Stimulated activated CD4-positive, alpha-beta T cell treated with anti-CD3 and anti-CD28 coated beads, TNF-alpha, amount 100 ng/mL, for 4 hours (primary cell): Measurements from ENCODE around the gene GPANK1.

Source experiments
- DNase-seq, 3 experiments: peaks; one replicate each; pipeline ENCODE4 v3.0.0-alpha.2; 2020; ENCODE audit warnings: low read depth in 3 of 3

Gene GPANK1

GRCh38 chr6:31619805-31620585 lies 44.8 kb downstream of the GPANK1 start:
- DNase-seq, result peak; percentile 84 to 96 (median 90)

DNA sequence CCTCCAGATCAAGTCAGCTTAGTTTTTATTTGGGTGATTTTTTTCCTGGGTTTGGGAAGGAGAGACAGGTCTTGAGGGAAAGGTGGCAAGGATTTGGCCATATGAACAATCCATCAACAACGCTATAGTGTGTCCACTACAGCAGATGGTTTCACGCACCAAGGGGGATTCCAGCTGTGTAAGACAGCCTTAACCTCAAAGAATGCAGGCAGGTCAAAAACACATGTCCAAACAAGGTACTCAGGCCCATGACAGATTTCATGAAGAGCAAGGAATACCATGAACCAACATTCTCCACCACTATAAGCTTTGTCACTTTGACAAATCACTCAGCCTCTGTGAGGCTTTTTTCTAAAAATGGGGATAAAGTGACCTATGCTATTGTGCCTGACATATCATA lies 47.8 kb downstream of the GPANK1 start:
- no peak for DNase-seq

DNA sequence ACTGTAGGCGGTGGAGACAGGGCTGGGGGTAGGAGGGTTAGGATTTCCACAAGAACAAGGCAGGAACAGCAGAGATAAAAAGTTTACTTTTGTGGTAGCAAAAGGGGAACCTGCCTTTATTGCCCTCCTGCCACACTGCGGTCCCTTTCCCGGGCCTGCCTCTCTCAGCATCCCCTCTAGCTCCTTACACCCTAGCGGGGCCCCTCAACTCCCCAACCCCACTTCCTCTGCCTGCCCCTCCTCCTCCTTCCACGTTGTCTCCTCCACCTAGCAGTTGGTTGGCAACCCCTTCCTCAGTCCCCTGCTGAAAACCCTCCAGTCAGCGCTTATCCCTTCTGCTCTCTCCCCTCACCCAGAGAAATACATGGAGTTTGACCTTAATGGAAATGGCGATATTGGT lies 49.0 kb downstream of the GPANK1 start:
- DNase-seq, result no peak

DNA sequence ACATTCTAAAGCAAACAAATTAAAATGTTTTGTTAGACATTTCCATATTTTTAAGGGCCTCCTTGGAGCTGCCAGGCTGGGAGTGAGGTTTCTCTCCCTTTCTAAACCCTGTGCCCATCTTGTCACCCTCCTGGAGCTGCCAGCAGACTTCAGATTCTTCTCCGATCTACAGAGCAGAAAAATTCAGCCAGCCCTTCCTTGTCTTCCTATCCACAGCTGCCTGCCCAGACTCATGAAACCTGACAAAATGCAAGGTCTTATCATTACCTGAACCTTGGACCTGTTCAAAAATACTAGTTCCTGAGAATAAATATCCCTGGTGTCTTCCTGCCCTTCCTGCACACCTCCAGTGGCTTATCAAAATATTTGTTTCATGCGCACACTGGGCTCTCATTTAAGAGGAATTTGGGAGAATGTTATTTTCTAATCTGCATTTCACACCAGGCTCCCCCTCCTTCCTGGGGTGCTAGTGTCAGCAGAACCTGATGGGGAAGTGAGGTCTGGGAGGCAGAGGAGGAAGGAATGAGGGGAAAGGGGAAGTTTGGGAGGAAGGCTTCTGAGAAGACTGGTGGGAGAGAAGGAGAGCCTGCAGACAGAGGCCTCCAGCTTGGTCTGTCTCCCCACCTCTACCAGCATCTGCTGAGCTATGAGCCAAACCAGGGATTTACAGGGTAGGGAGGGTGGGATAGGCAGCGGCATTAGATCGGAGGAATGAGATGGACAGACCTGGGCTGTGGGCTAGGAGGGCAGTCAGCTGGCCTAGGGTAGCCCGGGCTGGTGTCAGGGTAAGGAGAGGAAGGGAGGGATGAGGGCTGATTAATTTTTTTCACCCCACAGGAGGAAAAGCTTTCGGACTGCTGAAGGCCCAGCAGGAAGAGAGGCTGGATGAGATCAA lies 49.9 kb downstream of the GPANK1 start, which contains the start of gene AIF1:
Gene AIF1, plus strand, starts transcription at position 551 of the 895 bp plus-strand sequence. Its CDS starts 96 bp downstream, at position 647.
- DNase-seq, result no peak

DNA sequence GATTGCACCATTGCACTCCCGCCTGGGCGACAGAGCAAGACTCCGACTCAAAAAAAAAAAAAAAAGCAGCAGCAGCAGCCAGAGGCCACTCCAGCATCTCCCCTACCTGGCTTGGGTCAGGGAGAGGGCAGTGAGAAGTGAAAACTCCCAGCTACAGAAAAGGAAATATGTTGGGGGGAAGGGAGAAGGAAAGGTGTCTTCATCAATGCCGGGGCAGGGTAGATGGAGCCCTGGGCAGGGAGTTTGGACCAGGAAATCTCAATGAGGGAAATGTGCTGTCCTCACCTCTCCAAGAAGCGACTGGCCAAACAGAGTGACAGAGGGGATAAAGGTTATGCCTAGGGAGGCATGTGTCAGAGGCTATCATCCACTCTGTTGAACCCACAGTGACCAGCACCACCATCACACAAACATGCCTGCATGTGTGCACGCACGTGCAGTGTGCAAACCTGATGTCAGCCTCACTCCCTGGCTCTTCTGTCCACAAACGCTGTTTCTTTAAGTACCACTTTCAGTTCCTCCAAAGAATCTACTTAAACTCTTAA lies 50.6 kb downstream of the GPANK1 start:
- no peak for DNase-seq
